Panc1 (cell line): Measurements from ENCODE around the gene COL4A2. TPM values are rescaled to one million over a fixed set of nuclear protein-coding genes. Genes with fewer than 3 reads are reported as not detected.

ENCODE experiments used
- ATAC-seq: fragments of 200-7000 bp; cut with Tn5 transposase; 2 replicates; pipeline ENCODE4 v1.9.1; 2020; ENCODE audit warnings: mild to moderate bottlenecking, moderate library complexity
- BruUV-seq: library from RNA; stranded (reverse); fragments of 400-500 nt; replicated peaks from 2 replicates; lab custom pipeline; 2021; lab: Mats Ljungman, UMichigan
- CTCF ChIA-PET: fragments of 300-600 bp; sonication (Branson Sonifier 250); formaldehyde crosslinking; loops from one replicate; lab custom pipeline; 2022; ENCODE audit warnings: antibody characterized with exemption; lab: Charles Lee
- POLR2A ChIA-PET: fragments of 300-600 bp; sonication (Branson Sonifier 250); formaldehyde crosslinking; loops from one replicate; lab custom pipeline; 2022; ENCODE audit warnings: antibody characterized with exemption; lab: Charles Lee
- DNase-seq: peaks from one replicate; pipeline ENCODE4 v3.0.0-alpha.2; 2010; ENCODE audit warnings: low read depth, low spot score
- H3K27ac ChIP-seq: 2 replicates; pipeline ENCODE4 v1.5.1; 2011; ENCODE audit warnings: mild to moderate bottlenecking, low read length, inconsistent platforms
- H3K27me3 ChIP-seq: fragments of 200-500 bp; sonication (Bioruptor generic); 2 replicates; pipeline ENCODE4 v1.6.0; 2014; ENCODE audit warnings: low read length, inconsistent platforms; ENCODE audit not compliant: control insufficient read depth, insufficient read depth
- H3K36me3 ChIP-seq: fragments of 200-500 bp; sonication (Bioruptor generic); 2 replicates; pipeline ENCODE4 v1.5.1; 2014; ENCODE audit warnings: inconsistent platforms, mild to moderate bottlenecking, low read length, moderate library complexity; ENCODE audit not compliant: control insufficient read depth, insufficient read depth
- H3K4me1 ChIP-seq: 2 replicates; pipeline ENCODE4 v1.5.1; 2011; ENCODE audit warnings: inconsistent platforms, mild to moderate bottlenecking, low read length, moderate library complexity; ENCODE audit not compliant: control insufficient read depth, insufficient read depth
- H3K4me3 ChIP-seq, 2 experiments: 2 replicates each; pipeline ENCODE4 v1.5.1; 2011 to 2012; ENCODE audit warnings: low read depth in 2 of 2, low read length in 2 of 2, mild to moderate bottlenecking in 2 of 2, inconsistent platforms in 1 of 2, moderate library complexity in 1 of 2
- H3K9me3 ChIP-seq: fragments of 200-500 bp; sonication (Bioruptor generic); 2 replicates; pipeline ENCODE4 v1.5.1; 2014; ENCODE audit warnings: low read depth, mild to moderate bottlenecking, inconsistent platforms, low read length, moderate library complexity; ENCODE audit not compliant: control insufficient read depth, insufficient read depth
- CTCF ChIP-seq: fragments of 450-650 bp; IDR thresholded peaks from 2 replicates; pipeline ENCODE4 v1.5.1; 2017; ENCODE audit warnings: mild to moderate bottlenecking
- POLR2AphosphoS5 ChIP-seq: IDR thresholded peaks from 2 replicates; pipeline ENCODE4 v1.6.1; 2012; ENCODE audit warnings: mild to moderate bottlenecking, low read depth, low read length, moderate library complexity
- REST ChIP-seq, 2 experiments: IDR thresholded peaks; 2 replicates each; pipeline ENCODE4 v1.6.1; 2011 to 2012; ENCODE audit warnings: low read depth in 2 of 2, control low read depth in 1 of 2, low read length in 1 of 2, mild to moderate bottlenecking in 1 of 2, moderate library complexity in 1 of 2; ENCODE audit not compliant: insufficient read depth in 1 of 2
- SIN3A ChIP-seq: IDR thresholded peaks from 2 replicates; pipeline ENCODE4 v1.6.1; 2012; ENCODE audit warnings: low read depth, mild to moderate bottlenecking, low read length, moderate library complexity, borderline replicate concordance; ENCODE audit not compliant: insufficient read depth
- TCF7L2 ChIP-seq: IDR thresholded peaks from 2 replicates; pipeline ENCODE4 v1.6.1; 2011; ENCODE audit warnings: mild to moderate bottlenecking, low read depth, low read length, inconsistent platforms
- in situ Hi-C: cut with HindIII; loops from 2 replicates; pipeline ENCODE4 v1.10.0; 2016; ENCODE audit warnings: low sequenced_read_pairs, low pct_unique_long_range_greater_than_20kb
- intact Hi-C: fragments of 100-400 bp; cut with micrococcal nuclease; formaldehyde crosslinking; loops from one replicate; pipeline ENCODE4 v1.10.0; 2022; ENCODE audit not compliant: unreplicated experiment
- total RNA-seq: library from RNA; stranded (reverse); gene quantifications from one replicate; pipeline ENCODE4 v1.2.1, GENCODE V29; 2021; ENCODE audit not compliant: unreplicated experiment

The COL4A2 gene
- total RNA-seq, 1 experiment from 2014 or later, result 3.0 TPM

GRCh38 chr13:110480161-110480560 is 173.1 kb downstream of the COL4A2 start:
- in situ Hi-C loops, result no loop called here
- CTCF ChIA-PET, result no interaction called here
- TF ChIP-seq SIN3A (no peak), TCF7L2 (no peak), POLR2AphosphoS5 (no peak), REST (IDR thresholded peaks at IDR 0.05; ENCODE audit: insufficient read depth in 1 of 2, low read depth in 2 of 2, low read length in 1 of 2) (no peak), CTCF (no peak)
- H3K27me3 ChIP-seq, result no peaks in the 10 kb centered on the region
- POLR2A ChIA-PET, result no interaction called here
- intact Hi-C loops, result no loop called here
- no peaks in the 10 kb centered on the region for H3K9me3 ChIP-seq
- H3K4me3 ChIP-seq, result no peak overlapping the region
- DNase-seq (no peak), ATAC-seq (no peak)
- H3K27ac ChIP-seq, result no peak overlapping the region
- no peaks in the 10 kb centered on the region for H3K4me1 ChIP-seq
- BruUV-seq, result no TSS peak
- H3K36me3 ChIP-seq, result no peaks in the 10 kb centered on the region

GRCh38 chr13:110483386-110483968 is 176.4 kb downstream of the COL4A2 start:
- no peaks in the 10 kb centered on the region for H3K36me3 ChIP-seq
- no peaks in the 10 kb centered on the region for H3K4me1 ChIP-seq
- in situ Hi-C loops, result no loop called here
- CTCF ChIA-PET, result no interaction called here
- no peak overlapping the region for H3K4me3 ChIP-seq
- TF ChIP-seq CTCF, result no peak
- no peak for TF ChIP-seq SIN3A
- no peak for TF ChIP-seq REST (IDR thresholded peaks at IDR 0.05; ENCODE audit: insufficient read depth in 1 of 2, low read depth in 2 of 2, low read length in 1 of 2)
- no peak for TF ChIP-seq POLR2AphosphoS5
- TF ChIP-seq TCF7L2, result no peak
- no peaks in the 10 kb centered on the region for H3K9me3 ChIP-seq
- H3K27ac ChIP-seq, result no peak overlapping the region
- H3K27me3 ChIP-seq, result no peaks in the 10 kb centered on the region
- intact Hi-C loops, result no loop called here
- POLR2A ChIA-PET, result interaction anchor here (0.7 kb wide), 1 partner anchor 216 kb away, joined by 5 read pairs; no protein-coding TSS in a partner anchor
- ATAC-seq (no peak), DNase-seq (no peak)
- no TSS peak for BruUV-seq
